NCI-H69 (cell line): ENCODE data around the gene RHOB.
"Not testable (repeated sequence)": the region's sequence is repeated elsewhere in the genome, so short reads cannot be mapped to it uniquely, and the experiment has no call there.

Experiments used
- DNase-seq: peaks from one replicate; lab custom pipeline; 2025; lab: John Stamatoyannopoulos, UW

The RHOB gene

GRCh38 chr2:20476481-20476880, 29.6 kb downstream of the RHOB start:
- no peak for DNase-seq

GRCh38 chr2:20476950-20477349, 30.1 kb downstream of the RHOB start:
- no peak for DNase-seq

- no peak for DNase-seq
Observed at GRCh38 chr2:20478961-20479360, 32.1 kb downstream of the RHOB start.

GRCh38 chr2:20479835-20480234, 33.0 kb downstream of the RHOB start:
- no peak for DNase-seq

DNA sequence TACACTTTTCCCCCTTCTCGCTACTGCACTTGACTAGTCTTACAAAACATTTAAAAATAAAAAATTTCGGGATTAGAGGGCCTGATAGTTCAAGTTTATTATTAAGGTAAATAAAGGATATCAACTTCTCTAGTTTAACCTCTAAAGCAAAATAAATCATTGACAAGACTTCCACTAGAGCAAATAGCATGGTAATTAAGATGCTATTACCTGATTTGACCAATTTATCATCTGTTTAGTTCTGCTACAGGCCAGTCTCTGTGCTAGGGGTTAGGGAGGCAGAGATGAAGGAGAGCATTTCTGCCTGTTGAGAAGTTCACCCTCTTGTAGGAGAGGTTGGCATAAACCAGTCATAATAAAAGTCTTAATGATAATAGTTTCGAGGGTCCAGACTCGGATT, 34.0 kb downstream of the RHOB start:
- DNase-seq = no peak

- no peak for DNase-seq
Observed at GRCh38 chr2:20481798-20482405, 35.0 kb downstream of the RHOB start.

- no peak for DNase-seq
Observed at GRCh38 chr2:20482725-20483124, 35.9 kb downstream of the RHOB start.

DNA sequence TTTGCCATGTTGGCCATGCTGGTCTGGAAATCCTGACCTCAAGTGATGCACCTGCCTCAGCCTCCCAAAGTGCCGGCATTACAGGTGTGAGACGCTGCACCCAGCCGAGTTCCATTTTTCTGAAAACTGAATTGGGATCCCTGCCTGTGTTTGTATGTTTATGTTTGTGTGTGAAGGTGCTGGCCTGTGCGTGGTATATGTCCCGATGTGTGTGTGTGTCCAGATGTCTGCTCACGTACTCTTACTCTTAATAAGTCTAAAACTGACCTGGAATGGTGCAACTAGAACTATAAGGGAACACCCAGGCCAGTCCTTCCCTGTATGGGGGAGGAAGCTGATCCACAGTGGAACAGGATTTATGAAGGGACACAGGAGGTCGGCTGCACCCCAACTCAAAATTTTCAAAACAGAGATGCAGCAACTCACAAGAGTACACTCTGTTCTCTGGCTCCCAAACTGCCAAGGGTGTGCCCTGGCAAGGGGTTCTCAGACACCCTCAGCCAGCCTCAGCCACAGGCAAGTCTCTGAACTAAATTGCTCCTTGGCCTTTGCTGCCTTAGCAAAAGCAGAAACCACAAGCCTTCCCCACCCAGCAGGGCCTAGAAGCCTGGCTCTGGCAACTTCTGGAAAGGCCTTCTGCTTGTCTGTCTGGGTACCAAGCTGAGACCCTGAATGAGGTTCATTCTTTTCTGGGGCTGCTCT, 36.5 kb downstream of the RHOB start:
- no peak for DNase-seq

DNA sequence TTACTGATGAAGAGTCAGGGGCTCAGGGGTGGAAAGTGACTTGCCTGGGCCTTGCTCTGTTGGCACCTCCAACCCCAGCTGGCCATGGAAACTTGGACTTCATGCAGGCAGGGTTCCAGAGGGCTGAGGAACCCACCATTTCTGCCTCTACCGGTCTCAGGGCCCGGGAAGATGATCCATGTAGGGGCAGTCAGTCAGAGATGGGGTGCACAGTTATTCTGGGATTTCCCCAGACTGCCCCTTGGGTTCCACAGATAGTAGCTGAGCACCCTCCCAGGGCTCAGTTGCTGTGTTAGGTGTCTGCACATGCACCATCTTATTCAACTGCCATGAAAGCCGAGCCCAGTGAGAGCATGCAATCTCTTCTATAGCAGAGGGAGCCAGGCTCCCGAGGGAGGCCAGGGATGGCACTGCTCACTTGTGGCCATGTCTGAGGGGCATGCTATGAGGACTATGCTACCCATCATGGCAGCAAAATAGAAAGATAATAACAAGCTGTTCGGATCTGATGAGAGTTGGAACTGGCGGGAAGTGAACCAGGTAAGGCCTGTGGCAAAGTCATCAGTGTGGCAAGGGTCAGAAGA, 37.3 kb downstream of the RHOB start:
- no peak for DNase-seq

DNA sequence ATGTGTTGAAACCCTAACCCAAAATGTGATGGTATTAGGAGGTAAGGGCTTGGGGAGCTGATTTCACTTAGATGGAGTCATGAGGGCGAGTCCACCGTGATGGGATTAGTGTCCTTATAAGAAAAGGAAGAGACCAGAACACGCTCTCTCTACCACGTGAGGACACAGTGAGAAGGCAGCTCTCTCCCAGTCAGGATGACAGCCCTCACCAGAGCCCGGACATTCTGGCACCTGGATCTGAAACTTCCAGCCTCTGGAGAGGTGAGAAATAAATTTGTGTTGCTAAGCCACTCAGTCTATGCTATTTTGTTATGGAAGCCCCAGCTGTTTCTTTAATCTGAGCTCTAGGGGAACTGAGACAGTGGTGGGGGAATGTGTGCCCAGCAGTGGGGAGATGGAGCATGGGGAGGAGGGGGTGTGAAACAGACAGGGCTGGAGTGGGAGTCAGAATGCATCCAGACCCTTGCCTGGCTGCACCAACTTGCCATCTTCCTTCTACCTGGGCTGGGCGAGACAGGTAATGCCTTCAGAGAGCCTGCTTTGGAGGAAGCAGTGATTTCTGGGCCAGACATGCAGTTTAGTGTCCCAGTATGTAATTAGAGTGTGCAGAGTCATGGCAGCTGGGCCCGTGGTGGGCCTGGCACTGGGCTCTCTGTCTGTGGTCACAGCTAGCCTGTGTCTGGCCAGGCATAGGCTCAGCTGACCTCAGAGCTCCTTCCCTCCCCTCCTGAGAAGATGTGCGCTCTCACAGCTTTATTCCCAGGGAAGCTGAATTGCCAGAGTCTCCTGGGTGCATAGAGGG, 38.1 kb downstream of the RHOB start:
- peak; percentile 25 for DNase-seq

- no peak for DNase-seq
Observed at GRCh38 chr2:20485612-20486388, 38.9 kb downstream of the RHOB start.

DNA sequence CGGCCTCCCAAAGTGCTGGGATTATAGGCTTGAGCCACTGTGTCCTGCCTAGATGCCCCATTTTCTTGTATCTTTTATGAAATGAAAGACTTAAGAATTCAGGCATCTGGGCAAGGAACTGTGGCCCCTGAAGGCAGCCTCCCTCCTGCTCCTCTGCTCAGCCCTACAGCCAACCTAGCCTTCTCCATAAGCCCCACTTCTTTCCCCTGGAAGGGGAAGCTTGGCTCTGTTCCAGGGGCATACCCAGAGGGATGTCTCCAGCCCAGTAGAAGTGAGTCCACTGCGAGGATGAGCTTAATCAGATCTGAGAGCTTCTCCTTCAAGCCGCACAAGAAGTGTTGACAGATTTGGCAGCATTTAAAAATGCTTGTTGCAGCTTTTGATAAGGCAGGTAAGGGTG, 39.7 kb downstream of the RHOB start:
- peak; percentile 9 for DNase-seq

GRCh38 chr2:20487030-20487391, 40.1 kb downstream of the RHOB start:
- peak; percentile 29 for DNase-seq

DNA sequence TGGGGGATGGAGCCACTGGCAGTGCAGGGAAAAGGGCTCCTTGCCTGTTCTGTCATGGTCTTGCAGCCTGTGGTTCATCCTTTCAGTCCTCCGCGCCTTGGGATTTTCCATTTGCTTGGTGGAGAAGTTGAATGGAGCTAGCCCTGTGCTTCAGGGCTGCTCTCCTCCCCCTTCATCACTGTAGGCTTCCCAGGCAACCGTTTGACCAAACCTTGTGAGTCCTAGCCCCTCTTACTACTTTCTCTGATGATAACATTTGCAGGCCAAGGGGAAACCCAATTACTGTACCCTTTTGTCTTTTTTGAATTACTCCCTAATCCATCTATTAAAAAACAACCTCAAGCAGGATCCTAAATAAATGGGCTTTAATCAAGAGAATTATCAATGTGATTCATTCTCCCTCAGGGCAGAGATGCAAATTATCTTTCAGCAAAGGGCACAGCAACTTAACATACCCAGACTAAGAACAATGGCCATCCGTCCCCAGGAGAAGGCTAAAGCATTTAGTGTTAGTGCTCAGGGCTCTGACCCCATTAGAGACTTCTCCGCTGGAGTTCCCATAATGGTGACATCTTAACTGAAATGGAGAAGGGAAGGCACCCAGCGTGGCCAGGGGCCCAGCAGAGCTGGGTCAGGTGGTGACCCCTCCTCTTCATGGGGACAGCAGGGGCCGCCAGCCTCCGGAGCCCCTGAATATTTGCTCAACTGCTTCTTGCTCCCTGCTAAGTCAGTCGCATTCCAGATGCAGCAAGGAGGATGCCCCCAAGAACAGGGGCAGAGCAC, 40.7 kb downstream of the RHOB start:
- peak; percentile 90 for DNase-seq

- DNase-seq = no peak
Observed at GRCh38 chr2:20488201-20488641, 41.3 kb downstream of the RHOB start.

DNA sequence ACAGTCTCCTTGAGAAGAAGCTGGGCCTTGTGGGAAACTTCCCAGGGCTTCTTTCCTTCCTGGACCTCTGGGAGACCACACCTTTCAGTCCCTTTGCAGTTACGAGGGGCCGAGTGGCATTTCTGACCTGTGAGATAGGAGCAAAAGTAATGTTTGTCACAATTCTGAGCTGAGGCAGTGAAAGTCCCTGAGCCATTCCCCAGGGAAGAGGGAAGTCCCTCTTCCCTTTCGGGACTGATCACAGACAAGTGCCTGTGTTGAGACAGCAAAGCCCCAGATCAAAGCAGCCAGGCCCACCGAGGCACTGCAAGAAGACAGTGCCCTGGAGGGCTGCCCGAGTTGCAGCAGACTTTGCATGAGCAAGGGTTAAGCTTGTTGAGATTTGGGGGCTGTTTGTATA, 41.9 kb downstream of the RHOB start:
- no peak for DNase-seq

DNA sequence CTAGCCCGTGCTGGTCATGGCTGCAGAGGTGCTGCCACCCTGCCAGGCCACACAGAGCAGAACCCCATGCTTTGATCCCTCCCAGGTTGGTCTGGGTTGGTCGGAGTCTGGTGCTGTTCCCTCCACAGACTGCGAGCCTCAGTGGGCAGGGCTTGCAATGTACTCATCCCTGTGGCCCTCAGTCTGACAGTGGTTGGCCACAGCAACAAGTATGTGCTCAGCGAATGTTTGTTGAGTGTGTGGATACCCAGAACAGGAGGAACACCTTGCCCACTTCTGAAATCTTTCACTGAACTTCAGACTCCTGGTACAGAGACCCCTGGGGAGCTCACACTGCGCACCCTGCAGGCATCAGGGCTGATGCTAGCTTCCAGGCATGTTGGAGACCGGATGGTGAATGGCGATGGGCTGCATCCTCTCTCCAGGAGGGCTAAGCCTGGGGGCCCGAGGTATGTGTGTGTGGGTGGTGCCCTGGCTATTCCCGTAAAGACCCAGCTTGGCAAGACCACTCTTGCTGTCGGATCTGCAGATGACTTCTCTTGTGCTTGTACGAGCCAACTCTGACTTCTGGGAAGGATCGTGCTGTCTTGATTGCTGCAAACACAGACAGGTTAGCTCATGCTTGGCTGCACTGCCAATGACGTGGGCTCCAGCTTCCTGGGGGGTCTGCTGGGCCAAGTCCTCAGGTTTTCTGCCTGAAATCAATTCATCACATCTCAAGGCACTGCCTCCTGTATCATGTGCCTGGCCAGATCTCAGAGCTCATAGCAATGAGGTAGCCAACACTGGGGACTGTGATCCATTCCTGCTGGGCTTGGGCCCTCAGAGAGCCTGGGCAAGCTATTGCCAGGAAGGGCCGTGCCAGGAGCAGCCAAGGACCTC, 43.7 kb downstream of the RHOB start:
- DNase-seq = peak; percentile 23

GRCh38 chr2:20491739-20492531, 45.1 kb downstream of the RHOB start:
- no peak for DNase-seq

- not testable (repeated sequence) for DNase-seq
Observed at GRCh38 chr2:20493095-20493494, 46.2 kb downstream of the RHOB start.
